Measurements from ENCODE around the gene ZBED3. TPM values are rescaled to one million over a fixed set of nuclear protein-coding genes. Genes with fewer than 3 reads are reported as not detected.

The ZBED3 gene
- total and polyA plus RNA-seq, 9 of the 15 experiments (the other 6 are each of a cell fraction or from before 2014, with no cell fraction given): 0.01 to 0.03 (median 0.01) TPM; not detected in 5

- no peak overlapping the region for H3K4me3 ChIP-seq
- no TSS peak for BruUV-seq (replicated peaks)
- H3K9ac ChIP-seq (ENCODE audit: insufficient read depth in 1 of 2, low read depth in 2 of 2, low read length in 2 of 2): no peak overlapping the region
- H3K27me3 ChIP-seq (ENCODE audit: control insufficient read depth in 2 of 2, insufficient read depth in 2 of 2, low read length in 2 of 2): no peaks in the 10 kb centered on the region
- ChIA-PET POLR2A (no interaction called here), CTCF (ENCODE audit: low intra/inter-chr PET ratio) (no interaction called here)
- ATAC-seq (no peak), FAIRE-seq (no peak), DNase-seq (ENCODE audit: extremely low read depth in 1 of 4, low spot score in 3 of 4) (no peak)
- peaks cover 0 to 13% of the 10 kb centered on the region in 2 experiments; a peak in 3 of 5 replicates for H3K4me1 ChIP-seq (replicated peaks in 1 of 2; ENCODE audit: control insufficient read depth in 2 of 2, insufficient read depth in 2 of 2, low read length in 2 of 2)
- no peaks in the 10 kb centered on the region for H3K9me1 ChIP-seq (ENCODE audit: control insufficient read depth, insufficient read depth, low read length)
- intact Hi-C loops (cut with micrococcal nuclease): no loop called here
- H3K79me2 ChIP-seq (ENCODE audit: control insufficient read depth, insufficient read depth, low read length): no peaks in the 10 kb centered on the region
- no peak for TF ChIP-seq POU5F1 (IDR thresholded peaks at IDR 0.05; ENCODE audit: borderline replicate concordance, low read depth, low read length, partially characterized antibody)
- no peak for TF ChIP-seq ZKSCAN1 (IDR thresholded peaks at IDR 0.05; ENCODE audit: low read depth, low read length)
- no peak for TF ChIP-seq RBM14 (IDR thresholded peaks at IDR 0.05; ENCODE audit: borderline replicate concordance, insufficient read depth, low read depth, low read length)
- no peak for TF ChIP-seq ZNF41 (CRISPR knock-in tag; conservative IDR thresholded peaks at IDR 0.05)
- TF ChIP-seq FOXJ2 (tag; IDR thresholded peaks at IDR 0.05): no peak
- no peak for TF ChIP-seq PML (IDR thresholded peaks at IDR 0.05; ENCODE audit: low read length)
- no peak for TF ChIP-seq LARP7 (IDR thresholded peaks at IDR 0.05)
- TF ChIP-seq SAFB (IDR thresholded peaks at IDR 0.05; ENCODE audit: borderline replicate concordance, low read depth, low read length): no peak
- TF ChIP-seq BACH1 (tag; IDR thresholded peaks at IDR 0.05): no peak
- TF ChIP-seq THRAP3 (IDR thresholded peaks at IDR 0.05; ENCODE audit: borderline replicate concordance): no peak
- no peak for TF ChIP-seq PTRF (tag; IDR thresholded peaks at IDR 0.05)
- no peak for TF ChIP-seq ELF4 (CRISPR knock-in tag; IDR thresholded peaks at IDR 0.05)
- no peak for TF ChIP-seq HIVEP1 (CRISPR knock-in tag; IDR thresholded peaks at IDR 0.05)
- no peak for TF ChIP-seq JUNB (CRISPR knock-in tag; conservative IDR thresholded peaks at IDR 0.05)
- TF ChIP-seq, protein P1, sequence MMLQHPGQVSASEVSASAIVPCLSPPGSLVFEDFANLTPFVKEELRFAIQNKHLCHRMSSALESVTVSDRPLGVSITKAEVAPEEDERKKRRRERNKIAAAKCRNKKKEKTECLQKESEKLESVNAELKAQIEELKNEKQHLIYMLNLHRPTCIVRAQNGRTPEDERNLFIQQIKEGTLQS (IDR thresholded peaks at IDR 0.05): no peak
- TF ChIP-seq, protein P1 (CRISPR knock-in tag; conservative IDR thresholded peaks at IDR 0.05): no peak
- TF ChIP-seq DMBX1 (CRISPR knock-in tag; IDR thresholded peaks at IDR 0.05; ENCODE audit: borderline replicate concordance): no peak
- no peak for TF ChIP-seq SMAD4 (CRISPR knock-in tag; conservative IDR thresholded peaks at IDR 0.05)
- no peak for TF ChIP-seq ZNF77 (CRISPR knock-in tag; IDR thresholded peaks at IDR 0.05)
- 63% methylated on average over 4 of the region's 4 CpGs for WGBS (ENCODE audit: insufficient coverage, low coverage, missing lambda C conversion rate)
- no peaks in the 10 kb centered on the region for H3K36me3 ChIP-seq (ENCODE audit: control insufficient read depth, insufficient read depth, low read length)
- no peak overlapping the region for H3K27ac ChIP-seq (ENCODE audit: extremely low read depth, low read depth, low read length)
- H3K4me2 ChIP-seq (ENCODE audit: insufficient read depth, low read length): no peak overlapping the region
- no peak overlapping the region for H2AFZ ChIP-seq (ENCODE audit: low read depth, low read length)
- H4K20me1 ChIP-seq (replicated peaks; ENCODE audit: control insufficient read depth, insufficient read depth, low read length): no peaks in the 10 kb centered on the region
- H3K9me3 ChIP-seq (replicated peaks; ENCODE audit: control insufficient read depth, insufficient read depth, low read depth, low read length): no peaks in the 10 kb centered on the region
- in situ Hi-C loops (cut with MboI): no loop called here
Observed at GRCh38 chr5:77074745-77075144, 12.3 kb downstream of the ZBED3 start.

All from K562 (cell line).